ENCODE data around the gene TNFRSF1B.
A peak's percentile ranks its signal among the peaks of the same experiment; 100 is the strongest.

Gene TNFRSF1B

GRCh38 chr1:12166834-12167492 is at the start of gene TNFRSF1B:
TNFRSF1B (plus strand) TSS chr1:12166991; CDS start chr1:12167092, 101 bp downstream.
- H3K27me3 ChIP-seq (ENCODE audit: insufficient read depth, low read length, poor library complexity) = peaks cover 62% of the 10 kb centered on the region
- H3K4me3 ChIP-seq (ENCODE audit: low read depth in 1 of 2, low read length in 2 of 2) = peak within 1 kb of the TSS in 1 of 2 experiments; percentile 35; a peak in 2 of 4 replicates
- H3K4me1 ChIP-seq (ENCODE audit: insufficient read depth, low read length) = peaks cover 23% of the 10 kb centered on the region
- peak within 1 kb of the TSS; percentile 3; the same call in 1 of the 2 replicates for H3K9ac ChIP-seq (ENCODE audit: low read depth, low read length)
- peak within 1 kb of the TSS; percentile 64 for H3K4me2 ChIP-seq (ENCODE audit: insufficient read depth, low read length)
- no peak within 1 kb of the TSS for H2AFZ ChIP-seq (ENCODE audit: low read depth, low read length)
- H3K79me2 ChIP-seq (ENCODE audit: insufficient read depth, low read length) = no peaks in the 10 kb centered on the region
- DNase-seq (peak; percentile 44), ATAC-seq (ENCODE audit: insufficient read depth, low read depth) (peak; percentile 63)
- TF ChIP-seq EZH2 (IDR thresholded peaks at IDR 0.05; ENCODE audit: borderline replicate concordance, low read depth, low read length, severe bottlenecking) = peak; percentile 91
- TF ChIP-seq CTCF (IDR thresholded peaks at IDR 0.05; ENCODE audit: borderline replicate concordance, extremely low read depth, low read length, poor library complexity, severe bottlenecking) = no peak
- peaks cover 29% of the 10 kb centered on the region for H4K20me1 ChIP-seq (ENCODE audit: insufficient read depth, low read length)
- no peak within 1 kb of the TSS for H3K27ac ChIP-seq (ENCODE audit: low read length)
- no peaks in the 10 kb centered on the region for H3K36me3 ChIP-seq (ENCODE audit: insufficient read depth, low read length)
- H3K9me3 ChIP-seq (ENCODE audit: insufficient read depth, low read length, severe bottlenecking) = no peaks in the 10 kb centered on the region

GRCh38 chr1:12121212-12122003 is 45.4 kb upstream of the TNFRSF1B start:
- Histone ChIP-seq H3K9me3 (ENCODE audit: insufficient read depth, low read length, severe bottlenecking) (no peaks in the 10 kb centered on the region), H3K36me3 (ENCODE audit: insufficient read depth, low read length) (no peaks in the 10 kb centered on the region), H3K79me2 (ENCODE audit: insufficient read depth, low read length) (no peaks in the 10 kb centered on the region), H3K4me1 (ENCODE audit: insufficient read depth, low read length) (no peaks in the 10 kb centered on the region), H3K27ac (ENCODE audit: low read length) (no peak overlapping the region), H4K20me1 (ENCODE audit: insufficient read depth, low read length) (0 out of 2 replicates have a peak, but pooled peaks cover 2% of the 10 kb centered on the region), H3K9ac (ENCODE audit: low read depth, low read length) (no peak overlapping the region), H3K4me3 (ENCODE audit: low read depth in 1 of 2, low read length in 2 of 2) (no peak overlapping the region), H2AFZ (ENCODE audit: low read depth, low read length) (no peak overlapping the region), H3K27me3 (ENCODE audit: insufficient read depth, low read length, poor library complexity) (peaks cover 3% of the 10 kb centered on the region), H3K4me2 (ENCODE audit: insufficient read depth, low read length) (no peak overlapping the region)
- ATAC-seq (ENCODE audit: insufficient read depth, low read depth) = peak; percentile 52; the same call in 2 of the 3 replicates
- no peak for TF ChIP-seq CTCF (IDR thresholded peaks at IDR 0.05; ENCODE audit: borderline replicate concordance, extremely low read depth, low read length, poor library complexity, severe bottlenecking)
- TF ChIP-seq EZH2 (IDR thresholded peaks at IDR 0.05; ENCODE audit: borderline replicate concordance, low read depth, low read length, severe bottlenecking) = no peak
- DNase-seq = peak; percentile 27

- TF ChIP-seq CTCF (IDR thresholded peaks at IDR 0.05; ENCODE audit: borderline replicate concordance, extremely low read depth, low read length, poor library complexity, severe bottlenecking) = no peak
- TF ChIP-seq EZH2 (IDR thresholded peaks at IDR 0.05; ENCODE audit: borderline replicate concordance, low read depth, low read length, severe bottlenecking) = no peak
- no peak overlapping the region for H3K4me3 ChIP-seq (ENCODE audit: low read depth in 1 of 2, low read length in 2 of 2)
- no peak for ATAC-seq (ENCODE audit: insufficient read depth, low read depth)
- H3K4me1 ChIP-seq (ENCODE audit: insufficient read depth, low read length) = no peaks in the 10 kb centered on the region
- no peaks in the 10 kb centered on the region for H3K9me3 ChIP-seq (ENCODE audit: insufficient read depth, low read length, severe bottlenecking)
- no peak overlapping the region for H3K9ac ChIP-seq (ENCODE audit: low read depth, low read length)
- H3K4me2 ChIP-seq (ENCODE audit: insufficient read depth, low read length) = no peak overlapping the region
- no peak overlapping the region for H2AFZ ChIP-seq (ENCODE audit: low read depth, low read length)
- no peak overlapping the region for H3K27ac ChIP-seq (ENCODE audit: low read length)
- peaks cover 3% of the 10 kb centered on the region for H3K27me3 ChIP-seq (ENCODE audit: insufficient read depth, low read length, poor library complexity)
- H3K36me3 ChIP-seq (ENCODE audit: insufficient read depth, low read length) = no peaks in the 10 kb centered on the region
- H4K20me1 ChIP-seq (ENCODE audit: insufficient read depth, low read length) = 0 out of 2 replicates have a peak, but pooled peaks cover 2% of the 10 kb centered on the region
- H3K79me2 ChIP-seq (ENCODE audit: insufficient read depth, low read length) = no peaks in the 10 kb centered on the region
- no peak for DNase-seq
Measured at GRCh38 chr1:12123172-12123571, 43.6 kb upstream of the TNFRSF1B start.

Data from DND-41 (cell line).